ENCODE measurements around the gene CLIC3.
A peak's percentile ranks its signal among the peaks of the same experiment; 100 is the strongest.

CLIC3 gene

DNA sequence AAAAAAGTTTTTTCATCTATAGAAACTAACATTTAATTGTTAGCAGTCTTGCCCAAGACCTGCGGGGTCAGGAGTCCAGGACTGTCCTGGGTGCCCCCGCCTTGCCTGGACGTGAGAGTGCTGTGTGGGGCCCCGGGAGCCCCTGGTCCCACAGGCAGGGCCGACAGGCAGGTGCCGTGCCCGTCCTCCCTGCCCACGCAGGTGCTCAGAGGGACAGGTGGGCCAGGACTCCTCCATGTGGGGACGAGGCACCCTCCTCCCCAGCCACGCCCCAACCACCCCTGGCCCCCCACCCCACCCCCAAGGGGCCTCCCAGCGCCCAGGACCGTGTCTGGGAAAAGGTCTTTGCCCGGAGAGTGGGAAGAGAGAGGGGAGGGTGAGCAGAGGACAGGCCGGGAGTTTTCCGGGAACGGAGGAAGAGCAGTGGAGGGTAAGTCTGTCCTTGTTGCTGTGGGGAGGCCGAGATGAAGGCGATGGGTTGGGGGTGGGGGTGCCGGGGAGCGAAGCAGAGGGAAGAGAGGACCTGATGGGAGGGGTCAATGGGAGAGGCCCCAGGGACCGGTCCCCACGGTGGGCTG, 47.0 kb downstream of the CLIC3 start:
- H3K9me3 ChIP-seq (ENCODE audit: insufficient read depth, low read length) = no peaks in the 10 kb centered on the region
- H3K27ac ChIP-seq (ENCODE audit: low read length) = no peak overlapping the region
- H3K4me1 ChIP-seq (ENCODE audit: low read length) = peaks cover 27% of the 10 kb centered on the region
- H3K4me3 ChIP-seq (ENCODE audit: low read length) = peak overlapping the region; percentile 87
- H4K20me1 ChIP-seq (ENCODE audit: insufficient read depth, low read length) = no peaks in the 10 kb centered on the region
- peak overlapping the region; percentile 64 for H3K9ac ChIP-seq (ENCODE audit: low read length)
- H3K79me2 ChIP-seq (ENCODE audit: low read length) = no peaks in the 10 kb centered on the region; the same call in 1 of the 2 replicates
- H2AFZ ChIP-seq (ENCODE audit: low read depth, low read length) = no peak overlapping the region
- H3K27me3 ChIP-seq (ENCODE audit: low read depth, low read length) = no peaks in the 10 kb centered on the region
- no peaks in the 10 kb centered on the region for H3K36me3 ChIP-seq (replicated peaks; ENCODE audit: low read depth, low read length)
- TF ChIP-seq, protein P1, sequence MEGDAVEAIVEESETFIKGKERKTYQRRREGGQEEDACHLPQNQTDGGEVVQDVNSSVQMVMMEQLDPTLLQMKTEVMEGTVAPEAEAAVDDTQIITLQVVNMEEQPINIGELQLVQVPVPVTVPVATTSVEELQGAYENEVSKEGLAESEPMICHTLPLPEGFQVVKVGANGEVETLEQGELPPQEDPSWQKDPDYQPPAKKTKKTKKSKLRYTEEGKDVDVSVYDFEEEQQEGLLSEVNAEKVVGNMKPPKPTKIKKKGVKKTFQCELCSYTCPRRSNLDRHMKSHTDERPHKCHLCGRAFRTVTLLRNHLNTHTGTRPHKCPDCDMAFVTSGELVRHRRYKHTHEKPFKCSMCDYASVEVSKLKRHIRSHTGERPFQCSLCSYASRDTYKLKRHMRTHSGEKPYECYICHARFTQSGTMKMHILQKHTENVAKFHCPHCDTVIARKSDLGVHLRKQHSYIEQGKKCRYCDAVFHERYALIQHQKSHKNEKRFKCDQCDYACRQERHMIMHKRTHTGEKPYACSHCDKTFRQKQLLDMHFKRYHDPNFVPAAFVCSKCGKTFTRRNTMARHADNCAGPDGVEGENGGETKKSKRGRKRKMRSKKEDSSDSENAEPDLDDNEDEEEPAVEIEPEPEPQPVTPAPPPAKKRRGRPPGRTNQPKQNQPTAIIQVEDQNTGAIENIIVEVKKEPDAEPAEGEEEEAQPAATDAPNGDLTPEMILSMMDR (IDR thresholded peaks at IDR 0.05; ENCODE audit: low read depth, low read length) = no peak
- no peak for TF ChIP-seq EZH2phosphoT487 (IDR thresholded peaks at IDR 0.05; ENCODE audit: low read depth)
- peak overlapping the region; percentile 80 for H3K4me2 ChIP-seq (ENCODE audit: low read length)

GRCh38 chr9:136947955-136948510, 48.3 kb downstream of the CLIC3 start:
- Histone ChIP-seq H3K4me1 (ENCODE audit: low read length) (peaks cover 32% of the 10 kb centered on the region), H3K4me2 (ENCODE audit: low read length) (no peak overlapping the region), H3K79me2 (ENCODE audit: low read length) (peaks cover 12% of the 10 kb centered on the region), H3K27me3 (ENCODE audit: low read depth, low read length) (no peaks in the 10 kb centered on the region), H3K4me3 (ENCODE audit: low read length) (no peak overlapping the region), H3K9ac (ENCODE audit: low read length) (no peak overlapping the region), H3K27ac (ENCODE audit: low read length) (no peak overlapping the region), H2AFZ (ENCODE audit: low read depth, low read length) (no peak overlapping the region), H3K9me3 (ENCODE audit: insufficient read depth, low read length) (no peaks in the 10 kb centered on the region), H3K36me3 (replicated peaks; ENCODE audit: low read depth, low read length) (no peaks in the 10 kb centered on the region), H4K20me1 (ENCODE audit: insufficient read depth, low read length) (no peaks in the 10 kb centered on the region)
- TF ChIP-seq, protein P1 (IDR thresholded peaks at IDR 0.05; ENCODE audit: low read depth, low read length) = peak; percentile 60
- no peak for TF ChIP-seq EZH2phosphoT487 (IDR thresholded peaks at IDR 0.05; ENCODE audit: low read depth)

- H3K27ac ChIP-seq (ENCODE audit: low read length) = no peak overlapping the region
- peaks cover 18% of the 10 kb centered on the region for H3K79me2 ChIP-seq (ENCODE audit: low read length)
- no peak overlapping the region for H3K9ac ChIP-seq (ENCODE audit: low read length)
- H4K20me1 ChIP-seq (ENCODE audit: insufficient read depth, low read length) = no peaks in the 10 kb centered on the region
- H3K4me3 ChIP-seq (ENCODE audit: low read length) = no peak overlapping the region
- no peaks in the 10 kb centered on the region for H3K27me3 ChIP-seq (ENCODE audit: low read depth, low read length)
- H3K4me2 ChIP-seq (ENCODE audit: low read length) = no peak overlapping the region
- peaks cover 4% of the 10 kb centered on the region for H3K36me3 ChIP-seq (replicated peaks; ENCODE audit: low read depth, low read length)
- H3K4me1 ChIP-seq (ENCODE audit: low read length) = peaks cover 34% of the 10 kb centered on the region
- H3K9me3 ChIP-seq (ENCODE audit: insufficient read depth, low read length) = no peaks in the 10 kb centered on the region
- H2AFZ ChIP-seq (ENCODE audit: low read depth, low read length) = no peak overlapping the region
- TF ChIP-seq, protein P1 (IDR thresholded peaks at IDR 0.05; ENCODE audit: low read depth, low read length) = no peak
- TF ChIP-seq EZH2phosphoT487 (IDR thresholded peaks at IDR 0.05; ENCODE audit: low read depth) = no peak
These were observed 49.1 kb downstream of the CLIC3 start for GRCh38 chr9:136947028-136947891.
